SK-N-SH treated with all-trans-retinoic acid at 6 μM for 48 hours (cell line): ENCODE data around the gene RWDD1.

Source experiments
- ATAC-seq: fragments of 200-7000 bp; cut with Tn5 transposase; 3 replicates; pipeline ENCODE4 v1.9.1; 2020; ENCODE audit warnings: mild to moderate bottlenecking, moderate library complexity
- BACH2 ChIP-seq: fragments of 250-450 bp; sonication (Bioruptor Pico); IDR thresholded peaks from 2 replicates; pipeline ENCODE4 v1.9.0; 2021; ENCODE audit warnings: mild to moderate bottlenecking, borderline replicate concordance
- CREB5 ChIP-seq: fragments of 250-450 bp; sonication (Bioruptor Pico); IDR thresholded peaks from 2 replicates; pipeline ENCODE4 v1.5.1; 2020; ENCODE audit warnings: low read depth, mild to moderate bottlenecking, moderate library complexity
- CSDC2 ChIP-seq: fragments of 250-450 bp; sonication (Bioruptor Pico); IDR thresholded peaks from 2 replicates; pipeline ENCODE4 v1.5.0; 2020; ENCODE audit warnings: mild to moderate bottlenecking, moderate library complexity
- CSRNP3 ChIP-seq: fragments of 250-450 bp; sonication (Bioruptor Pico); IDR thresholded peaks from 2 replicates; pipeline ENCODE4 v1.5.1; 2021; ENCODE audit warnings: mild to moderate bottlenecking, moderate library complexity
- ESRRG ChIP-seq: fragments of 250-450 bp; sonication (Bioruptor Pico); IDR thresholded peaks from 2 replicates; pipeline ENCODE4 v1.6.1; 2021; ENCODE audit warnings: mild to moderate bottlenecking
- GLIS3 ChIP-seq: fragments of 250-450 bp; sonication (Bioruptor Pico); IDR thresholded peaks from 2 replicates; pipeline ENCODE4 v1.5.0; 2020; ENCODE audit warnings: mild to moderate bottlenecking, moderate library complexity
- ISL1 ChIP-seq: fragments of 250-450 bp; sonication (Bioruptor Pico); IDR thresholded peaks from 2 replicates; pipeline ENCODE4 v2.1.2; 2022; ENCODE audit warnings: mild to moderate bottlenecking, moderate library complexity
- OSR1 ChIP-seq: fragments of 250-450 bp; sonication (Bioruptor Pico); IDR thresholded peaks from 2 replicates; pipeline ENCODE4 v1.8.0; 2022; ENCODE audit warnings: moderate library complexity, mild to moderate bottlenecking, inconsistent platforms
- PATZ1 ChIP-seq: fragments of 250-450 bp; sonication (Bioruptor Pico); IDR thresholded peaks from 2 replicates; pipeline ENCODE4 v1.8.0; 2020; ENCODE audit warnings: mild to moderate bottlenecking, moderate library complexity, borderline replicate concordance
- PPARA ChIP-seq: fragments of 250-450 bp; sonication (Bioruptor Pico); IDR thresholded peaks from 2 replicates; pipeline ENCODE4 v1.5.0; 2020; ENCODE audit warnings: mild to moderate bottlenecking, borderline replicate concordance
- RARB ChIP-seq: fragments of 250-450 bp; sonication (Bioruptor Pico); IDR thresholded peaks from 2 replicates; pipeline ENCODE4 v1.8.0; 2021; ENCODE audit warnings: mild to moderate bottlenecking, moderate library complexity
- SNAI2 ChIP-seq: fragments of 250-450 bp; sonication (Bioruptor Pico); IDR thresholded peaks from 2 replicates; pipeline ENCODE4 v1.5.0; 2020; ENCODE audit warnings: mild to moderate bottlenecking, moderate library complexity
- TCF4 ChIP-seq: fragments of 250-450 bp; sonication (Bioruptor Pico); IDR thresholded peaks from 2 replicates; pipeline ENCODE4 v1.8.0; 2021; ENCODE audit warnings: mild to moderate bottlenecking, moderate library complexity, borderline replicate concordance
- TOX ChIP-seq: fragments of 250-450 bp; sonication (Bioruptor Pico); IDR thresholded peaks from 2 replicates; pipeline ENCODE4 v1.8.0; 2021; ENCODE audit warnings: mild to moderate bottlenecking, moderate library complexity, borderline replicate concordance
- TSHZ2 ChIP-seq: fragments of 250-450 bp; sonication (Bioruptor Pico); IDR thresholded peaks from 2 replicates; pipeline ENCODE4 v1.5.0; 2020; ENCODE audit warnings: mild to moderate bottlenecking, moderate library complexity
- ZC3H10 ChIP-seq: fragments of 250-450 bp; sonication (Bioruptor Pico); IDR thresholded peaks from 2 replicates; pipeline ENCODE4 v1.5.1; 2021; ENCODE audit warnings: mild to moderate bottlenecking, moderate library complexity
- ZFP3 ChIP-seq: fragments of 250-450 bp; sonication (Bioruptor Pico); IDR thresholded peaks from 2 replicates; pipeline ENCODE4 v1.5.0; 2020; ENCODE audit warnings: mild to moderate bottlenecking, moderate library complexity
- ZFP30 ChIP-seq: fragments of 450-650 bp; formaldehyde crosslinking; IDR thresholded peaks from 2 replicates; pipeline ENCODE4 v1.5.0; 2022; ENCODE audit warnings: mild to moderate bottlenecking, moderate library complexity
- ZNF565 ChIP-seq: fragments of 450-650 bp; formaldehyde crosslinking; conservative IDR thresholded peaks from 2 replicates; pipeline ENCODE4 v1.5.0; 2020; ENCODE audit warnings: low read depth, mild to moderate bottlenecking, moderate library complexity
- ZNF70 ChIP-seq: fragments of 450-650 bp; formaldehyde crosslinking; IDR thresholded peaks from 2 replicates; pipeline ENCODE4 v1.5.0; 2020; ENCODE audit warnings: mild to moderate bottlenecking, moderate library complexity
- ZNF8 ChIP-seq: fragments of 450-650 bp; formaldehyde crosslinking; IDR thresholded peaks from 2 replicates; pipeline ENCODE4 v1.5.0; 2020; ENCODE audit warnings: mild to moderate bottlenecking, moderate library complexity

Gene RWDD1

GRCh38 chr6:116524236-116524635 lies 47.1 kb upstream of the RWDD1 start (continued):
- TF ChIP-seq CREB5 (no peak), ZFP3 (CRISPR knock-in tag) (no peak), TSHZ2 (no peak), CSDC2 (CRISPR knock-in tag) (no peak)
- TF ChIP-seq, all 23 proteins: peak for 0

GRCh38 chr6:116528133-116528532 lies 43.2 kb upstream of the RWDD1 start:
- TF ChIP-seq PPARA (CRISPR knock-in tag): no peak
- no peak for TF ChIP-seq TOX (CRISPR knock-in tag)
- no peak for TF ChIP-seq ZFP30 (CRISPR knock-in tag)
- no peak for TF ChIP-seq SNAI2 (CRISPR knock-in tag)
- TF ChIP-seq ZNF70 (CRISPR knock-in tag): no peak
- TF ChIP-seq ESRRG (CRISPR knock-in tag): no peak
- TF ChIP-seq ZNF8 (CRISPR knock-in tag): no peak
- no peak for TF ChIP-seq ISL1 (CRISPR knock-in tag)
- no peak for TF ChIP-seq PATZ1 (CRISPR knock-in tag)
- TF ChIP-seq RARB (CRISPR knock-in tag): no peak
- TF ChIP-seq CREB5: no peak
- no peak for TF ChIP-seq ZC3H10
- TF ChIP-seq GLIS3: no peak
- TF ChIP-seq TSHZ2: no peak
- no peak for TF ChIP-seq ZNF565 (CRISPR knock-in tag)
- no peak for TF ChIP-seq OSR1 (CRISPR knock-in tag)
- TF ChIP-seq CSRNP3 (CRISPR knock-in tag): no peak
- no peak for TF ChIP-seq BACH2
- ATAC-seq: no peak

GRCh38 chr6:116528780-116529179 lies 42.5 kb upstream of the RWDD1 start:
- TF ChIP-seq OSR1 (CRISPR knock-in tag) (no peak), TCF4 (no peak), TSHZ2 (no peak)
- peak; percentile 75 for ATAC-seq
